NCI-H146 (cell line): ENCODE data around the gene PERP.
"Not testable (repeated sequence)": the region's sequence is repeated elsewhere in the genome, so short reads cannot be mapped to it uniquely, and the experiment has no call there.

Experiments
- DNase-seq: peaks from one replicate; lab custom pipeline; 2025; lab: John Stamatoyannopoulos, UW

PERP gene

DNA sequence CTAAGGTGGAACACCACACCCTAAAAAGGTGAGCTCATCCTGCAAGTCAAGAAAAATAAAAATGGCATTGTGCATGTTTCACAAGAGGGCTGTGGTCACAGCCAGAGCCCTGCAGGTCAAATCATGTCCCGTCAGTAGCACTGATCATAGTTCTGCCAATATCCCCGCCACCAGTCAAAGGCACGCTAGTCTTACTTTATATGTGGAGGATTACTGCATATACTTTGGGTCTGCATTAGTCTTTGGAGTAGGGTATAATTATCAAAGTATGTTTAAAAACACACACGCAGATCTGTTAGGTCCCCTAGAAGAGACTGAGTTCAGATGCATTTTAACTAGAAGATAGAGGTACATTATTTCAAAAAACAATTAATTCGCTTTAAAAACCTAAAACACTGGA is 1.8 kb downstream of the PERP start:
- peak; percentile 64 for DNase-seq

DNA sequence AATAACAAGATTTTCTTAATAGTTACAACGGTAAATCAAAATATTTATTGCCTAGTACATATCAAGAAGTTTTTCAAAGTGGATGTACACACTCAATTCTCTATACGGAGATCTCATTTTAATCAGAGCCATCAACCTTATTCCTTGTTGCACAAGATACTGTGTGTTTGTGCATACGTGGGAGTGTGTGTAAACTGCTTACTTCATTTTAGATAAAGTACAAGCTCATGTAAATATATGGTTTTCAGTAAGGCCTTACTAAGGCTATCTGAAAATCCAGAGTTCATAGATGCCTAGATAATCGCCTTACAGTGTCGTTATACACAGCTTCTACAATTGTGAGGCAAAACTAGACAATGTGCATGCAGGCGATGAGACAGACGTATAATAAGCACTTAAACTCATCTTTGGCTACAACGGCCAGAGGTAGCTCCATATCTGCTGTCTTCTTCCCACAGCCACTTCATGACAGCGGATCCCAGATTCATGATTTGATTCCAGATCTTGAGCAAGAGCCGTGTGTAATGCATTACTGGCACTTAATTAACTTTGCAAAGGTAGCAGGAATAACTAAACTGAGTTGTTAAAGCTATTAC is 2.5 kb downstream of the PERP start:
- peak; percentile 53 for DNase-seq

DNA sequence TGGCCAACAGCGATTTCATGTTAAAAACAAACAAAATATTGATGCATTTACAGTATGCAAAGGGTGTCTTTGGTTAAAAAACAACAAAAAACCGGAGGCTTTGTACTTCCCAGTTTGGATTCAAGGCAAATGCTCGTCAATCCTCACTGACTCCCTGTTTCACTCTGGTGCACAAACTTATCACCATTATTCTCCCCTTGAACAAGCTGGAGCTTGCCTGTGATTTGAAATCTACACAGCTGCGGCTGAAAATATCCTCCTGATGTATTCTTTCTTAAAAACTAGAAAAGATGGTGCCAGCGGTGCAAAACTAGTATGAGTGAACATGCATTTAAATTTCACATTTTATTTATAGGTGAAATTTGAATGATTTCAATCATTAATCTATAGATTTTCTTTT is 3.3 kb downstream of the PERP start:
- DNase-seq, result peak; percentile 75

DNA sequence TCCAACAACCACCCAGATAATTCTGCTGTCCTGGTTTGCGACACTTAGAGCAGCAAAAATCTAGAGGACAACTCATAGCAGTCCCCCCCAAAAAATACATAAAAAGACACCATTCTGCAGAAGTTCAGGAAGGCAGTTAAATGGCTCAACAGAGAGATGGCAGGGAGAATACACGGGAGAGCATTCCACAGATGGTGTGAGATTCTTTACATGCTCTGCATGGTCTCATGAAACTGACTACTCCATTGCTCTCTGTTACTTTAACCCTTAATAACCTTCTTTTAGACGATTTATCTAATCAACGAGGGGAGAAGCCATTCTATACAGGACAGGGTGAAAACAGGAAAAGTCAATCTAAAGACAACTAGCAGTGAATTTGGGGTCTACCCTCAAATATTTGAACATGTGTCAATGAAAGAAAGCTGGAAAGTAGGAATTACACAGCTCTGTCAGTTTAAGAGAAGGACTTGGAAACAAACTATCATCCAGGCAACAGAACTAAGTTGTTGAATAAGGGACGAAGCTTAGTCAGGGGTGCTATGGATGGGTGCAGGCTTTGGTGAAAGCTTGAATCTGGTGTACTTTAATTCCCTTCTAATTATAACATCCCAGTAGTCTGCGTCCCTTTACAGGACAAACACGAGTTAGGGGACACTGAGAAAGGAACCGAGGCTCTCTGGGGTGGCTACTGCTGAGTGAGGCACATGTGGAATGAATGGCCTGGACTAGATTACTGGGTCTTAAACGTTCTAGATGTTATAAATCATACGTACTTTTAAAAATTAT is 5.1 kb downstream of the PERP start:
- DNase-seq, result no peak

DNA sequence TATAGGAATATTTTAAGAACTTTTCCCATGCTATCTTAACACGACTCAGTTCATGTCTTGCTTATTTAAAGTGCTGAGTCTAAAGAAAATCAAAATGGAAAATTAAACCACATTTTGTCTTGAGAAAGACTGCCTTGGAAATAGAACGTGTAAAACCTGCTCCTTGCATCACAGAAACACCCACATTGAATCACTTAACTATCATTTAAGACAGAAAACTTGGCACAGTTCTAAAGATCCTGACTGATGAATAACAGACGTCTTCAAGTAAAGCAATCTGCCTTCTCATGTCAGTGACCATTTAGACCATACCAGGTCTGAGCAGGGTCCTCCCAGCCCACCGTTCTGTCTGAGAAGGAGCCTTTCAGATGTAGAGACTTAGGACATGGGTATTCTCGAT is 7.4 kb downstream of the PERP start:
- no peak for DNase-seq

DNA sequence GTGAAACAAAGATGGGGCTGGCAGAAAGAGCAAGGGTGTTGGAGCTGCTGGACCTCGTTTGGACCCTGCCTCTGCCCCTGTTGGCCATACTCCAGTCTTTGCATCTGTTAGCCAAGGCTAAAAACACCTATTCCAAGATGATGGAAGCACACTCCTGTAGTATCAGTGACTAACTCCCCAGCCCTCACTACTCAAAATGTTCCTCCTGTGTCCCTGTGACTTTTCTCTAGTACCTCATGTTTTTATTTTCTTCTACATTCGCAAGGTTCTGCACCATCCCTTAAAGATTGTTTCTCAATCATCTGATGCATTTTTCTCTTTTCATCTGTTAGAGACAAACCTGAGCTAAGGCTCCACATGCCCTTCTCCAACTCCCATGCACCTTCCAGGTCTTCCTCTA is 8.9 kb downstream of the PERP start:
- DNase-seq, result no peak

DNA sequence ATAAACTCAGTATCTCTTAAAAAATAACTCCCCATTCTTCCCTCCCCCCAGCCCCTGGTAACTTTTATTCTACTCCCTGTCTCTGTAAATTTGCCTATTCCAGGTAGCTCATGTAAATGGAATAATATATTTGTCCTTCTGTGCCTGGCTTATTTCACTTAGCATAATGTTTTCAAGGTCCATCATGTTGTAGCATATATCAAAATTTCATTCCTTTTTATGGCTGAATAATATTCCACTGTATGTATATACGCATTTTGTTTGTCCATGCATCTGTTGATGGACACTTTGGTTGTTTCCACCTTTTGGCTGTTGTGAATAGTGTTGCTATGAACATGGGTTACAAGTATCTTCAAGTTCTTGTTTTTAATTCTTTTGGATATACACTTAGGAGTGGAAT is 13.0 kb downstream of the PERP start:
- DNase-seq, result no peak

DNA sequence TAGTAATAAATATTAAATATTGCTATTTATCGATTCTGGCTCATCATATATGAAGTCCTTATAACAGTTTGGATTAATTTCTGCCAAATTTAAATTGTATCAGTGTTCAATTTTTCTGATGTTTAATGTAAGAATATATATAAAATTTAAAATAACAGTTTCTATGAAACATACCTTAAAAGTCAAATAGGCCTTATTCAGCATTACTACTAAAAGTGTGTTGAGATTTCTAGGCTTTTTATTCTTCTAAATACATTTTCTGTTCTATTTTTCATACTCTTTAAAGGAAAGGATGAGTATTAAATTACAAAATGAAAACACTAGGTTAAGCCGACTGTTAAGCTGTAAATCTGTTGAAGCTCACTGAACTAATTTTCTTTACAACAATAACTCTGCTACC is 13.6 kb downstream of the PERP start:
- DNase-seq, result no peak

- no peak for DNase-seq
Observed at GRCh38 chr6:138092686-138093085, 14.5 kb downstream of the PERP start.

DNA sequence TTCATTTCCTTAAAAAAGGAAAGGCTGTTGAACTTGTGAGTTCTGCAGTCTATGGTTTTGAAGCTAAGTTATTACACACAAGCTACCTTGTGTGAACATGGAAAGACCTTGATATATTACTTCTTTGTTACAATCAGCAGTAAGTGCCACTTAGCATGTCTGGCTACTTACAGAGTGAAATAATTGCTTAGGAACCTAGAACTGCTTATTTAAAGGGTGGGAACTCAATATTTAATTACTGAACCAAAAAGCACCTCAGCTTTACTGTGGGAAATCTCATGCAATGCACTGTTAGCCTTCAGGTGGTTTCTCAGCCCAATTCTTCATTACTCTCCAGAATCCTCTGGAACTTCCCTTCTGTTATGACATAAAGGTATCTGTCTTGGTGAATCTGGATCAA is 17.9 kb downstream of the PERP start:
- peak; percentile 38 for DNase-seq

GRCh38 chr6:138088326-138088762 is 18.9 kb downstream of the PERP start:
- DNase-seq, result peak; percentile 94

DNA sequence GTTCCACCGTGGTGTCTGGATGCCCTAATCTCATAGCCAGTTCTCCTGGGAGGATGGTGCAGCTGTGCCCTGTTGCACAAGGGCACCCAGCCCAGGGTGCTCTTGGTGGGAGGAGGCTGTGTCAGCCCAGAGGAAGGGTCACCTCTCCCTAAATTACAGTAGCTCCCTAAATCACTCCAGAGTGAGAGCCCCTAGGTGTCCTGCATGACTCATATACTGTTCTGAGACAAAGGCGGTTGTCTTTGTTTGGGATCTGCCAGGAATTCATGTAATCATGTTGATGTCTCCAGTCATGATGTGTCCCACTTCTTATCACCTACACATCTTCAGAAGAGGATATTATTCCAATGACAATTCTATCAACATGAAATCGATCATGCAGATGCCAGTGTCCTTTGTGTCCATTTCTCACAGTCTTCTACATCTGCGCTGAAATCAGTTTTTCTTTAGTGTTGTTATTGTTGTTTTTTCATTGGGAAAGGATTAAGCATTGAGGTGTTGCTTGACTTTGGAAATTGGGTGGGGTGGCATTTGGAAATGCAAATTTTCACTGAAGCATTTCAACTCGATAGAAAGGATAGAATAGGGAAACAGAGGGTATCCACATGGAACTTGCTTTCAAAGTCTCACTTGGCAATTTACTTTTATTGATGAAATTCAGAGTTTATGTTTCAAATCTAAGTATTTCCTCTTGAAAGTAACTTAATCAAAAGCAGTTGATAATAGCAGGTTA is 19.5 kb downstream of the PERP start:
- peak; percentile 91 for DNase-seq

DNA sequence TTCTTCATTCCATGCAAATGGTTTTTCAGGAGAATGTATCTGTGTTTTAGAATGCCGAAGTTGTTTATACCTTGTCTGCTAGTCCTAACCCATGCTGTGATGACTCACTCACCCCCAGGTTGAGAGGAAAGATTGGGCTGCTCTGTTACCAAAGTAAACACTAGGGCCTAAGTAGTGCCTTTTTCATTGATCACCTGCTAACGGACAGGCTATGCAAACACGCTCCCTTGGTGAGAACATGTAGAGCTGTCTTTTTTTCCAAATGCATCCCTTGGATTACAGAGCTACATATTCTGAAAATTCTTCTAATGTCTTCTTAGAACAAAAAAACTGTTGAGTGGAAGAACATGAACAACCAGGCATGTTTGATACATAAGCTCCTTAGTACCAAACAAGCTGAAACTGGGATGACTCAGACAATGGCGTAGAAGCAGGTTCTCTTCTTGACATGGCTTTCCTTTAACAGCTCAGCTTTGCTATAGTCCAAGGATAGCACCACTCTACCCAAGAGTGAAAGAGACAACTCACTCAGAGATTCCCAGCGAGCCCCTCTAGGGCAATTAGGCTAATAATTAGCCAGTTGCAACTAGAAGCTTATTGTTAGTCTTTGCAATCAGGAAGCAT is 20.5 kb downstream of the PERP start:
- DNase-seq, result peak; percentile 98

GRCh38 chr6:138085839-138086222 is 21.4 kb downstream of the PERP start:
- no peak for DNase-seq

DNA sequence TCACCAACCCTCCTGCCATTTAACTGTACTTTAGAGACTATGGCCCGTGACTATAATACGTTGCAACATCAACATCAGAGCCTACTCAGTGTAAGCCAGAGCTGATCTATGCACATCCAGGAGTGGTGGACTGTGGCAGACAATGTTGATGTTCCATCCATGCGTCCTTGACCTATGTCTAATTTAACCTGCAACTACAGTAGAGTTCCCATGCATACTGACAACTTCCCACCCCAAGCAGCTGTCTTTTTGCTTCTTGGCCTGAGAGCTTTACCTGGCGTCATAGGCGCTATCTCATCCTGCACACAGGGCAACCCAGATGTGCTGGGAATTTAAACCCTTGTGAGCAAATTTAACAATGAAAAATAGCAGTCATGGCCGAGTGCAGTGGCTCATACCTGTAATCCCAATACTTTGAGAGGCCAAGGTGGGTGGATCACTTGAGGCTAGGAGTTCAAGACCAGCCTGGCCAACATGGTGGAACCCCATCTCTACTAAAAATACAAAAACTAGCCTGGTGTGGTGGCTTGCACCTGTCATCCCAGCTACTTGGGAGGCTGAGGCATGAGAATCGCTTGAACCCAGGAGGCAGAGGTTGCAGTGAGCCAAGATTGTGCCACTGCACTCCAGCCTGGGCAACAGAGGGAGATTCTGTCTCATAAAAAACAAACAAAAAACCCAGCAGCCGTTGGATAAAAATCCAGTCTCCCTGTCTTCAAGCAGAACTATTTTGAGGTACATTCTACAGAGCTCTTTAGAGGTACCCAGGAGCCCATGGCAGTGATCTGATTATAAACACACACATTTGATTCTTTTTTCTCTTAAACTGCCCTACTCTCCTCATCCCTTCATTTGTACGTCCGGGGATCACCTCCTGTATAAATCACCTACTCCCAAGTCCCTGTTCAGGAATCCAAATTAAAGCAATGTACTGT is 22.0 kb downstream of the PERP start:
- DNase-seq, result no peak

DNA sequence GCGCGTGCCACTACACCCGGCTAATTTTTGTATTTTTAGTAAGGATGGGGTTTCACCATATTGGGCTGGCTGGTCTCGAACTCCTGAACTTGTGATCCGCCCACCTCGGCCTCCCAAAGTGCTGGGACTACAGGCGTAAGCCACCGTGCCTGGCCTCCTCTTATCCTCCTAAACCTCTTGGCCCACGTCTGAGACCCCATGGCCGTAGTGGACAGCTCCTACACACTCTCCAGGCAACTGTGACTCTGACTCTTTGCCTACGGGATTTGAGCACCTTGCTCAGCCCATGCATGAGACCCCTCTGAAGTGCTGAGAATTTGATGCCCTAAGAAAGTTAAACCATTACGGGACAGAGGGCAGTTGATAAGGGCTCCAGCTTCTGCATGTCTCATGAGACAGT is 25.0 kb downstream of the PERP start:
- DNase-seq, result no peak

GRCh38 chr6:138079556-138079955 is 27.7 kb downstream of the PERP start:
- DNase-seq, result not testable (repeated sequence)

DNA sequence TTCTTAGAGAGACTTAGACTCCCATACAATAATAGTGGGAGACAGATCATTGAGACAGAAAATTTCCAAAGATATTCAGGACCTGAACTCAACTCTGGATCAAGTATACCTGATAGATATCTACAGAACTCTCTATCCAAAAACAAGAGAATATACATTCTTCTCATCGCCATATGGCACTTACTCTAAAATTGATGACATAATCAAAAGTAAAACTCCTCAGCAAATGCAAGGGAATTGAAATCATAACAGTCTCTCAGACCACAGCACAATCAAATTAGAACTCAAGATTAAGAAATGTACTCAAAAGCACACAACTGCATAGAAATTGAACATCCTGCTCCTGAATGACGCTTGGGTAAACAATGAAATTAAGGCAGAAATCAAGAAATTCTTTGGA is 28.7 kb downstream of the PERP start:
- no peak for DNase-seq

GRCh38 chr6:138073264-138073663 is 34.0 kb downstream of the PERP start:
- no peak for DNase-seq

- DNase-seq, result no peak
Observed at GRCh38 chr6:138063726-138064125, 43.5 kb downstream of the PERP start.

DNA sequence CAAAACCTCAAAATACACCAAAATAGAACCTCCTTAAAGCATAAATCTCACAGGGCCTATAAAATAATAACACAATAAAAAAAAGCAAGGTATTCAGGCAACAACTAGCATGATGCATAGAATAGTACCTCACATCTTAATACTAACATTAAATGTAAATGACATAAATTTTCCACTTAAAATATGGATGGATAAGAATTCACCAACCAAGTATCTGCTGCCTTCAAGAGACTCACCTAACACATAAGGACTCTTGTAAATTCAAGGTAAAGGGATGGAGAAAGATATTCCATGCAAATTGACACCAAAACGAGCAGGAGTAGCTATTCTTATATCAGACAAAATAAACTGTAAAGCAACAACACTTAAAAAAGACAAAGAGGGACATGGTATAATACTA is 52.2 kb downstream of the PERP start:
- no peak for DNase-seq

DNA sequence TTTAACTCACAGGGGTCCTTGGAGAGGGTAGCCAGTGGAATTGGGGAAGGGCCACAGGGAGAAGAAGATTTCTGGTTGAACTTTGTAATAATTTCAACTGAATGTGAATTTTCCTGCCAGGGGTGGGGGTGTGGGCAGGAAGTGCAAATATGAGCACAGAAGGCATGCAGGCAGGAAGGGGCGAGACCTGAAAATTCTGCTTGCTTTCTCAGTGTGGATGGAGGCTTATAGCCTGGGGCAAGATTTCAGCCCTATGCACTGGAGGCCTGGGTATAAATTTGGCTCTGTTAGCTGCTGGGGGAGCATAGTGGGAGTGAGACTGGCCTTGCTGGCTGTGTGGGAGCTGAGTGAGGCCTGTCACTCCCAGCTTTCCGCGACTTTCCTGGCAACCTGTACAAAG is 54.4 kb downstream of the PERP start:
- no peak for DNase-seq
